ENCODE measurements around the gene IFFO2. TPM values are rescaled to one million over a fixed set of nuclear protein-coding genes. Genes with fewer than 3 reads are reported as not detected.

The IFFO2 gene
- total and polyA plus RNA-seq, 2 donors = 4.3 to 14.2 TPM

- Histone ChIP-seq H3K27ac (ENCODE audit: low read depth) (no peak overlapping the region), H3K4me1 (ENCODE audit: insufficient read depth) (no peaks in the 10 kb centered on the region), H3K4me3 (ENCODE audit: low read depth, low read length) (no peak overlapping the region), H3K36me3 (ENCODE audit: insufficient read depth) (no peaks in the 10 kb centered on the region)
- 84% methylated on average over 6 of the region's 6 CpGs for WGBS
- DNase-seq (ENCODE audit: extremely low spot score) = no peak
These were observed 90.2 kb downstream of the IFFO2 start for GRCh38 chr1:18866314-18866713.

GRCh38 chr1:18865176-18865575 is 91.3 kb downstream of the IFFO2 start:
- 84% methylated on average over 9 of the region's 9 CpGs for WGBS

GRCh38 chr1:18861590-18861989 is 94.9 kb downstream of the IFFO2 start:
- no peak overlapping the region for H3K27ac ChIP-seq (ENCODE audit: low read depth)
- 72% methylated on average over 8 of the region's 8 CpGs for WGBS
- no peaks in the 10 kb centered on the region for H3K36me3 ChIP-seq (ENCODE audit: insufficient read depth)
- no peak for DNase-seq (ENCODE audit: extremely low spot score)
- no peaks in the 10 kb centered on the region for H3K4me1 ChIP-seq (ENCODE audit: insufficient read depth)
- no peak overlapping the region for H3K4me3 ChIP-seq (ENCODE audit: low read depth, low read length)

More at GRCh38 chr1:18865176-18865575, 91.3 kb downstream of the IFFO2 start:
- no peak overlapping the region for H3K27ac ChIP-seq (ENCODE audit: low read depth)
- H3K4me3 ChIP-seq (ENCODE audit: low read depth, low read length) = no peak overlapping the region
- DNase-seq (ENCODE audit: extremely low spot score) = no peak
- no peaks in the 10 kb centered on the region for H3K4me1 ChIP-seq (ENCODE audit: insufficient read depth)
- H3K36me3 ChIP-seq (ENCODE audit: insufficient read depth) = no peaks in the 10 kb centered on the region

- WGBS = 76% methylated on average over 9 of the region's 9 CpGs
- H3K27ac ChIP-seq (ENCODE audit: low read depth) = no peak overlapping the region
- H3K4me1 ChIP-seq (ENCODE audit: insufficient read depth) = no peaks in the 10 kb centered on the region
- H3K4me3 ChIP-seq (ENCODE audit: low read depth, low read length) = no peak overlapping the region
- DNase-seq (ENCODE audit: extremely low spot score) = no peak
- H3K36me3 ChIP-seq (ENCODE audit: insufficient read depth) = no peaks in the 10 kb centered on the region
These were observed 95.4 kb downstream of the IFFO2 start for GRCh38 chr1:18861082-18861481.

GRCh38 chr1:18859560-18859959 is 96.9 kb downstream of the IFFO2 start, which contains the start of gene TAS1R2:
Gene TAS1R2, minus strand, starts transcription at chr1:18859660. Its CDS starts 0 bp downstream, at chr1:18859660.
- DNase-seq (ENCODE audit: extremely low spot score) = no peak
- WGBS = 70% methylated on average over 4 of the region's 4 CpGs
- H3K4me1 ChIP-seq (ENCODE audit: insufficient read depth) = no peaks in the 10 kb centered on the region
- H3K36me3 ChIP-seq (ENCODE audit: insufficient read depth) = no peaks in the 10 kb centered on the region
- no peak within 1 kb of the TSS for H3K27ac ChIP-seq (ENCODE audit: low read depth)
- H3K4me3 ChIP-seq (ENCODE audit: low read depth, low read length) = no peak within 1 kb of the TSS

- Histone ChIP-seq H3K27ac (ENCODE audit: low read depth) (no peak overlapping the region), H3K36me3 (ENCODE audit: insufficient read depth) (no peaks in the 10 kb centered on the region), H3K4me3 (ENCODE audit: low read depth, low read length) (no peak overlapping the region), H3K4me1 (ENCODE audit: insufficient read depth) (no peaks in the 10 kb centered on the region)
- DNase-seq (ENCODE audit: extremely low spot score) = no peak
- WGBS = 92% methylated on average over 7 of the region's 7 CpGs
These were observed 98.3 kb downstream of the IFFO2 start for GRCh38 chr1:18858070-18858688.

GRCh38 chr1:18856435-18856834 is 100.0 kb downstream of the IFFO2 start:
- Histone ChIP-seq H3K4me1 (ENCODE audit: insufficient read depth) (no peaks in the 10 kb centered on the region), H3K27ac (ENCODE audit: low read depth) (no peak overlapping the region), H3K4me3 (ENCODE audit: low read depth, low read length) (no peak overlapping the region), H3K36me3 (ENCODE audit: insufficient read depth) (no peaks in the 10 kb centered on the region)
- WGBS = 96% methylated on average over 1 of the region's 1 CpG
- DNase-seq (ENCODE audit: extremely low spot score) = no peak

- Histone ChIP-seq H3K4me3 (ENCODE audit: low read depth, low read length) (no peak overlapping the region), H3K36me3 (ENCODE audit: insufficient read depth) (no peaks in the 10 kb centered on the region), H3K4me1 (ENCODE audit: insufficient read depth) (no peaks in the 10 kb centered on the region), H3K27ac (ENCODE audit: low read depth) (no peak overlapping the region)
- DNase-seq (ENCODE audit: extremely low spot score) = no peak
- 70% methylated on average over 6 of the region's 6 CpGs for WGBS
These were observed 100.9 kb downstream of the IFFO2 start for GRCh38 chr1:18855573-18855972.

GRCh38 chr1:18854331-18855025 is 102.0 kb downstream of the IFFO2 start:
- Histone ChIP-seq H3K4me3 (ENCODE audit: low read depth, low read length) (no peak overlapping the region), H3K27ac (ENCODE audit: low read depth) (no peak overlapping the region), H3K36me3 (ENCODE audit: insufficient read depth) (no peaks in the 10 kb centered on the region), H3K4me1 (ENCODE audit: insufficient read depth) (no peaks in the 10 kb centered on the region)
- 89% methylated on average over 49 of the region's 49 CpGs for WGBS
- no peak for DNase-seq (ENCODE audit: extremely low spot score)

Small RNA genes within 50 kb of the gene (small RNA-seq; reads per million reads assigned to genes)
- not detected for gene MIR1290
- not detected for gene MIR4695

Other genes starting within 250 kb of the IFFO2 start
- gene TAS1R2, start 97.0 kb downstream of the IFFO2 start, total RNA-seq = not detected
- not detected for gene TAS1R2, start 97.0 kb downstream of the IFFO2 start, polyA plus RNA-seq
- gene ALDH4A1, start 54.1 kb downstream of the IFFO2 start, total RNA-seq = 11.9 TPM
- 26.0 TPM for gene ALDH4A1, start 54.1 kb downstream of the IFFO2 start, polyA plus RNA-seq